Activated T-cell treated with anti-CD3 and anti-CD28 coated beads for 24 hours (primary cell): Measurements from ENCODE around the gene ENPP6.

Experiments
- DNase-seq: peaks from one replicate; pipeline ENCODE4 v3.0.0-alpha.2; 2020; ENCODE audit warnings: low read depth

ENPP6 gene

GRCh38 chr4:184104419-184105101 lies 113.1 kb downstream of the ENPP6 start:
- no peak for DNase-seq

- no peak for DNase-seq
Observed at GRCh38 chr4:184103527-184104264, 114.0 kb downstream of the ENPP6 start.

DNA sequence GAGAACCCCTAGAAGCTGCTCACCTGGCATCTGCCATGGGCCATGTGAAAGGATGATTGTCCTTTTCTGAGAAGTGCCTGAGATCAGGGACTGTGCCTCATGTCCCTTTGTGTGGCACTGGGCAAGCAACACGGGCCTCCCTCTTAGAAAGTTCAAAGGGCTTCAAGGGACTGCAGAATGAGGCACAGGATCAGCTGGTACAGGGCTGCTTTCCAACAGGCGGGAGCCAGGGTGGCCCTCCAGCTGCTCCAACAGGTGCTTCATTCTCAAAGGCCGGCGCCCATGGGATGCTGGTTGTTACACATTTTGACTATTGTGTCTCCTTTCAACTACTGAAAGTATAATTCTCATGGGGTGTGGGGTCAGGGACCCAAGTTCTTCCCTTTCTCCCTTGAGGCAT lies 114.7 kb downstream of the ENPP6 start:
- DNase-seq, result no peak

DNA sequence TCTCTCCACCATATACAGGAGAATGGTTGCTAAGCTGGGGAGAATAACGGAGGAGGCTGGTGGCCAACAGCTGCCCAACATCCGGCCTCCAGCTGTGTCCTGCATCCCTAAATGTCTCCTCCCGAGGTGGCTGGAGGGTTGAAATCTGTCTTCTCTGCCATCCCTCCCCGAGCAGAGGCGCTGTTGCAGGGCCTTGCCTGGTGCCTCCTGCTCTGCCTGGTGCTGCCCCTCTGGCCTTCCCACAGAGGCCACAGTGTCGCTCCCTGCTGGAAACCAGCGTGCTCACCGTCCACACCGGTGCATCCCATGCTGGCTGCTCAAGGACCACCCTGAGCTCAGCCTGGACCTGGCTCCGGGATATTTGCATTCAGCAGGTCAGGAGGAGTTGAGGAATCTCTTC lies 115.2 kb downstream of the ENPP6 start:
- no peak for DNase-seq

GRCh38 chr4:184101711-184102110 lies 116.0 kb downstream of the ENPP6 start:
- no peak for DNase-seq

DNA sequence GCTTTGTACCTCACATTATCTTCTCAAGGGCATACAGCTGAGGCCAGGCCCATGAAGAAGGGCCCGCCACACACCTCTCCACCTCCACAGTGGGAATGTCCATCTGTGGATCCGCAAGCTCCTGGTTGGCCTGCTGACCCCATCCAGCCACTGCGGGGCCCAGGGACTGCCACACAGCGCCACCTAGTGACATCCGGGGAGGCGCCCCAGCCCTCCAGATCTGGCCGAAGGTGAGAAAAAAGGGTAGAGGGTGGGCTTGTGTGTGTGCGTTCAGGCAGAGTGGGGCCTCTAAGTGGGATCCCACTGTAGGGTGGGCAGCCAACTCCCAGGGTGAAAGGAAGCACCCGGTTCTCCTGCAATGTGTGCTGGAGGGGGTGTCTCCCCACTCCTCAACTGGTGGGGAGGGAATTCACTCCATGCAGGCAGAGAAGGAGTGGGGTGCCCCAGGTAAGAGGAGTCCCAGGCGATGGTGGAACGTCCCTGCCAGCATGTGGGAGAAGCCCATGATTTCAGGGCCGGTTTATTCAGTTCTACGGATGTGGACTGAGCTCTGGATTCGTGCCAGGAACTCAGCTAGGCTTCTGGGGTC lies 117.3 kb downstream of the ENPP6 start:
- DNase-seq, result peak; percentile 23

DNA sequence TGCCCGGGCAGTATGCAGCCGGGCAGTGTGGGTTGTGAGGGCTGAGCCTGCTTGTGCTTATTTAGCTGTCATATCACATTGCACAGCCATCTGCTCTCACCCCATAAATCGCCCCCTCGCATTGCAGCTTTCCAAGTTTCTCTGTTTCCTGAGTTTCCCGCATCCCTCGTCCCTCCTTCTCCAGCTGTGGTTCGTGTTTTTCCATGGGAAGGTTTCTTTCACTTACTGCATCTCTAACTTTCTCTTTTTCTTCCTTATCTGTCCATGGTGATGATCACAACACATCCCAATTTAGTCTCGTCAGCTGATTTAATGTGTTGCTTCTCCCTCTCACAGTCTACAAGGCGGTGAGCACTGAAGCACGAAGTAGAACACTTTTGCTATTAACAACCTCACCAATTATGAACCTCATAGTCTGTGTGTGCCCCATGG lies 118.1 kb downstream of the ENPP6 start:
- no peak for DNase-seq

GRCh38 chr4:184099000-184099399 lies 118.7 kb downstream of the ENPP6 start:
- DNase-seq, result no peak

- no peak for DNase-seq
Observed at GRCh38 chr4:184097815-184098214, 119.9 kb downstream of the ENPP6 start.

- no peak for DNase-seq
Observed at GRCh38 chr4:184097241-184097605, 120.5 kb downstream of the ENPP6 start.

GRCh38 chr4:184096561-184097240 lies 121.0 kb downstream of the ENPP6 start:
- no peak for DNase-seq

DNA sequence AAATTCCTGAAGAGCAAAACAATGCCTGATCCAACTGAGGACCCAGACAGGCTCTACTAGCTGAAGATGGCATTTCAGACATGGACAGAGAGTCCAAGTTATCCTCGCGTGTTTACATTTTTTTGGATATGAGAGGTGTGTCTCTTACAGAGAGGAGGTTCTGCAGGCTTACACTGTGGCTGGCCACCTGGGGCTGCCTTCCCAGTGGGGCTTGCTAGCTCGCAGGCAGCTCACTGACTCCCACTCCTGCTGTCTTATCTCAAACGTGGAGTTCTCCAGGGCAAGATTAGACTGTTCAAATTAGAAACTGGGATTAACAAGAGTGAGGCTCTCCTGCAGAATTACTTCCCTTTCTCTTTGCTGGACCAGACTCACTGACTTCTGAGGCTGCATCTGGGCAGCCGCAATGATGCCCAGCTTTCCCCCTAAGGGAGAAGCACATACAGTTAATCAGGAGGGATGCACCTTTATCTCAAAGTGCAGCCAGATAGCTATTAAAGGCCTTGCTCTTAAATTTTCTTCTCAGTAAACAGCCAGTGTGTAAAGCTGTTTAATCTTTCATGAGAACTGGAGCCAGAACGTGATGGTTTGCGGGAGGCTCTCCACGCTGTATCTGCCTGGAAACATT lies 123.0 kb downstream of the ENPP6 start:
- no peak for DNase-seq

- DNase-seq, result no peak
Observed at GRCh38 chr4:184091986-184092385, 125.7 kb downstream of the ENPP6 start.

- no peak for DNase-seq
Observed at GRCh38 chr4:184090571-184090970, 127.1 kb downstream of the ENPP6 start.

DNA sequence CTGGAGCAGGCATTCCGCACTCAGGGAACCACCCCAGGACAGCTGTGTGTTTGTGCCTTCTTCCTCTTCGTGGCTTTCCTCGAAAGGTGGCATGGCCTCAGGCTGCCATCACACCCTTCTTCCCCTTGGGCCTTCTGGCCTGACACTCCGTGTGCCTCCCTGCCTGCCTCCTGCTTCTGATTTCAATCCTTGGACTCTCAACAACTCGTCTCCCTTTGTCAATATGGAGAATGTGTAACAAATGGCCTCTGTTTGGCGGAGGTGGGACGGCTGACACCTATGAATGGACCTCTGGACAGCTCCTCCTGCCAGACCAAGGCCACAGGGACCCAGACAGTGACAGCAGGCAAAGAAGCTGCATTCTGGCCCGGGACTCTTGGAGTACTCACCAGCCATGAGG lies 137.0 kb downstream of the ENPP6 start:
- DNase-seq, result no peak

DNA sequence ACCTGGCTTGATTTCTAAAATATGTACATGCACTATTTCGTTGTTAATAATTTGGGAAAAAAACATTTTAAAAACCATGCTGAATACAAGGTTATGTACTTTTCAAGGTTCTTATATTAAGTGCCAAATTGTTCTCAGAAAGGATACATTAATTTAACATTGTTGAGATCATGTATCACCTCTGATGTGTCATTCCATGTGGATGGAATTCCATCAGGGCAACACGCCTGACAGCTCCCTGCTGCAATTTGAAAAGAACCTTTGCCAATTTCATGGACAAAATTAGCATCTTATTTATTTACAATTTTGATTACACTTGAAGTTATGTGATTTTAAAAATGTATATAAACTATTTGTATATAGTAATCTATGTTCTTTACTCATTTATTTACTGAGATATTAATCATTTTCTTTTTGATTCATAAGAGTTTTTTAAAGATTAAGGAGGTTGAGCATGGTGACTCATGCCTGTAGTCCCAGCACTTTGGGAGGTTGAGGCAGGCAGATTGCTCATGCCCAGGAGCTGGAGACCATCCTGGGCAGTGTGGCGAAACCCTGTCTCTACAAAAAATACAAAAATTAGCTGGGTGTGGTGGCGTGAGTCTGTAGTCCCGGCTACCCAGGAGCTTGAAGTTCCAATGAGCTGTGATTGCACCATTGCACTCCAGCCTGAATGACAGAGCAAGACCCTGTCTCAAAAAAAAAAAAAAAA lies 142.8 kb downstream of the ENPP6 start:
- no peak for DNase-seq

GRCh38 chr4:184067931-184068554 lies 149.6 kb downstream of the ENPP6 start:
- no peak for DNase-seq

- no peak for DNase-seq
Observed at GRCh38 chr4:184066584-184067300, 150.9 kb downstream of the ENPP6 start.

GRCh38 chr4:184064877-184065276 lies 152.8 kb downstream of the ENPP6 start:
- no peak for DNase-seq

GRCh38 chr4:184062769-184063168 lies 154.9 kb downstream of the ENPP6 start:
- no peak for DNase-seq

- DNase-seq, result no peak
Observed at GRCh38 chr4:184061582-184061981, 156.1 kb downstream of the ENPP6 start.
